ENCODE measurements around the gene PPP1R11. TPM values are rescaled to one million over a fixed set of nuclear protein-coding genes. Genes with fewer than 3 reads are reported as not detected.
A peak's percentile ranks its signal among the peaks of the same experiment; 100 is the strongest.
"Not testable (repeated sequence)": the region's sequence is repeated elsewhere in the genome, so short reads cannot be mapped to it uniquely, and the experiment has no call there.

The PPP1R11 gene, protein sequence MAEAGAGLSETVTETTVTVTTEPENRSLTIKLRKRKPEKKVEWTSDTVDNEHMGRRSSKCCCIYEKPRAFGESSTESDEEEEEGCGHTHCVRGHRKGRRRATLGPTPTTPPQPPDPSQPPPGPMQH
- 41.4 TPM for total RNA-seq
- long read RNA-seq, transcript PPP1R11-205 (3 exons, 1,731 nt): major isoform, 70 of 79 reads
- long read RNA-seq, partial matches to known transcripts: 0 of 79 reads
- long read RNA-seq, other reads (novel, unspliced or antisense): 7 of 79 reads

- intact Hi-C loops (cut with DNase I): loop anchor here (2.0 kb wide), 1 partner anchor 36 kb away; no protein-coding TSS in a partner anchor
- DNase-seq (ENCODE audit: low spot score): peak; percentile 99
These were observed at the start of gene PPP1R11 for GRCh38 chr6:30066577-30067459. TSS of gene PPP1R11 (plus strand) at chr6:30067198. CDS start at chr6:30067411, 213 bp downstream.

DNA sequence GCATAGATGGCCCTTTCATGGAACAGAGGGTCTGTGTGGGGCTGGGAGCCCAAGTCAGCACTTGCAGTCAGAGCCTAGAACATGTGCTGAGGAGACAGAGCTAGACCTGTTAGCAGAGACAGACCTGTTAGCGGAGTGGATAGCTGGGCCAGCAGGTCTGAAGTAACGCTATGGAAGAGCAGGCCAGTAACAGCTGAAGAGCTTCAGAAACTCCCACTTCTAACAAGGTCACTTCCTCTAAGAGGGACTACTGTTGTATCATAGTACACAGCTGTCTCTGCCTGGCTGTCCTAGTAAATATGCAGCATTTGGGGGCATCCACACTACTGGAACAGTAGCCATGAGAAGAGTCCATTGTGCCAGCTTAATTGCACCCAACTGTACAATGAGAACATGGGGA is 47.2 kb upstream of the PPP1R11 start:
- DNase-seq (ENCODE audit: low spot score): no peak
- intact Hi-C loops (cut with DNase I): no loop called here

DNA sequence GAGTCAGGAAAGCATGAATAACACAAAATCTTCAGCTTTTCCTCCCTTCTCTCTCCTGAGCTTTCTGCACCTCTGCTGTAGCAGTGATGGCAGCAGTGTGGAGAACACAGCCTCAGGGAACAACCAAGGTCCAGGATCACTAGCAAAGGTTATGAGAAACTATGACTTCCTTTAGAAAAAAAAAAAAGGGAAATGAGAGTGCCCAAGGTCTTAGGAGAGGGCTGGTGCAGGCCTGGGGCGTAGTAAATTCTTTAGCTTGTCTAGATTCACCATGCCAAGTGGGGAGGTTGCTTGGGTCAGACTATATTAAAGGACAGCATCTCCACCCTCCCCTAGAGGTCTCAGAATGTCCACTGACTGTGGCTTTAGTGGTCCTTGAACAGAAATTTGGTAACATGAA is 46.4 kb upstream of the PPP1R11 start:
- intact Hi-C loops (cut with DNase I): no loop called here
- no peak for DNase-seq (ENCODE audit: low spot score)

DNA sequence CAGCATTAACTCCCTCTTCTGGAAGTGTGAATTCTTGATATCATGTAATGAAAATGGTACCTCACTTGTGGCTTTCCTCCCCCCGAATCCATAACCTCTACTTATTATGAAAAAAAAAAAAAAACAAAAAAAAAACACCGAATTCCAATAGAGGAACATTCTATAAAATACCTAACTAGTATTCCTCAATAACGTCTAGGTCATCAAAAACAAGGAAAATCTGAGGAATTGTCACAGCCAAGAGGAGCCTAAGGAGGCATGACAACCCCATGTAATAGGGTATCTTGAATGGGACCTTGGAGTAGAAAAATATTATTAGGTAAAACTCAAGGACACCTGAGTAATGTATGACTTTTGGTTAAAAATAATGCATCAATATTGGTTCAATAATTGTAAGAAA is 44.8 kb upstream of the PPP1R11 start:
- intact Hi-C loops (cut with DNase I): no loop called here
- DNase-seq (ENCODE audit: low spot score): no peak

- intact Hi-C loops (cut with DNase I): not testable (repeated sequence)
These were observed 44.3 kb upstream of the PPP1R11 start for GRCh38 chr6:30022712-30023111.

GRCh38 chr6:30025186-30025585 is 41.8 kb upstream of the PPP1R11 start:
- intact Hi-C loops (cut with DNase I): no loop called here
- no peak for DNase-seq (ENCODE audit: low spot score)

More at GRCh38 chr6:30022712-30023111, 44.3 kb upstream of the PPP1R11 start:
- DNase-seq (ENCODE audit: low spot score): not testable (repeated sequence)

GRCh38 chr6:30029588-30029987 is 37.4 kb upstream of the PPP1R11 start:
- no peak for DNase-seq (ENCODE audit: low spot score)
- intact Hi-C loops (cut with DNase I): no loop called here

GRCh38 chr6:30031381-30031780 is 35.6 kb upstream of the PPP1R11 start:
- no peak for DNase-seq (ENCODE audit: low spot score)
- intact Hi-C loops (cut with DNase I): no loop called here

DNA sequence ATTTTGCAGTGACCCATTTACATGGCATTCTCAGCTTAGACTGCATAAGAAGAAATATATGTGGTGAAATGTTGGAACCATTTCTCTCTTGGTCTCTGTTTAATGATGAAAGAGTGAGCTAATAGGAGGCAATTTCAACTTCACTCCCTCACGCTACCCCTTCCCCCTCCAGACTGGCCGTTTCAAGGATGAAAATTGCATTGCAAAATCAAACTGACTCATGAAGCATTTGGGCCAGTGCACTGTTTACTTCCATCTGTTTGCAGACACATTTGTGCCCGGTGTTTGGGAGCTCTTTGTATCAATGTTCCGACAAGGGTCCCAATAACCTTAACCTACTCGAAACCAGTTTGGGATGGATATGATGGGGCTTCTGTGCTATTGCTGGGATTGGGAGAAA is 33.6 kb upstream of the PPP1R11 start:
- DNase-seq (ENCODE audit: low spot score); intact Hi-C loops (cut with DNase I): not testable (repeated sequence)

- intact Hi-C loops (cut with DNase I): no loop called here
- DNase-seq (ENCODE audit: low spot score): no peak
These were observed 31.2 kb upstream of the PPP1R11 start for GRCh38 chr6:30035784-30036183.

DNA sequence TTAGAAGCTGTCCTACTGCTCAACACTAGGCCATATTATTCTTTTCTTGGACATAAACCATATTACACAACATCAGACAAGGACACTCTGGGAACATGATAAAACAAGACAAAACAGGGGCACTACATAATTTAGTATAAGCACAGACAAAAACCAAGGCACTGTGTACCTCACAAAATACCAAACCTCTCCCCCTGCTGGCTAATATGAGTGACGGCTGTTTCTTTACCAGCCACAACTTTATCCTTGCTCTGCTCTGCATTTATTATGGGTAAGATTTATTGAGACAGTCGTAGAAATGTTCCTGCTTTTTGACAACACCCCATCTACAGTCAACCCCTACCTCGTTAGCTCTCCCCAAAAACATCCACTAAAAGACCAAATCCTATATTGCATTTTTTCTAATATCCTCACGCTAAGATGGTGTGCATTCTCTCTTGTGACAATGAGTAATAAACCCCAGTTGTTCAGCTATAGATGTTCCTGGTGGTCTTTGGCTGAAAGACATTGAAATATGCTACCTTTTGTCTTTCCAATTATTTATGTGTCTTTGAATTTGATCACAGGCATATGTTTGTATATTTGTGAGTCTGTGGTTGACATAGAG is 29.7 kb upstream of the PPP1R11 start:
- intact Hi-C loops (cut with DNase I): no loop called here
- DNase-seq (ENCODE audit: low spot score): no peak

- no peak for DNase-seq (ENCODE audit: low spot score)
- intact Hi-C loops (cut with DNase I): no loop called here
These were observed 25.8 kb upstream of the PPP1R11 start for GRCh38 chr6:30041221-30041620.

GRCh38 chr6:30041821-30042220 is 25.2 kb upstream of the PPP1R11 start:
- DNase-seq (ENCODE audit: low spot score): no peak
- intact Hi-C loops (cut with DNase I): no loop called here

- no peak for DNase-seq (ENCODE audit: low spot score)
- intact Hi-C loops (cut with DNase I): no loop called here
These were observed 24.5 kb upstream of the PPP1R11 start for GRCh38 chr6:30042476-30042875.

DNA sequence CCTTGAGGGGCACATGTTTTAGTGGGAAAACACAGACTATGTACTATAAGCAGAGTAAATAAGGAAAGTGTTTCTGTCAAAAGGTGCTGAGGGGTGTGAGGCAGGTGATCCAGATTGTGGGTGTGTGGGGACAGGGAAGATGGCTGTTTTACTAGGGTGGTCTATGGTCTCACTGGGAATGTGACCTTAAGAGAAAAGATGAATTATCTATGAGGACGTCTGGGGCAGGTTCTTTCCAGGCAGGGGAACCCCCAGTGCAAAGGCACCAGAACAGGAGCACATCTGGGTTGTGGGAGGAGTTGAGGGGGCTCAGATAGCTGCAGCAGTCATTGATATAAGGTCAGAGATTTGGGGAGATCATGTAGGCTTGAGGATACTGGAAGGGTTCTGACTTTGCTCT is 24.1 kb upstream of the PPP1R11 start:
- intact Hi-C loops (cut with DNase I): no loop called here

DNA sequence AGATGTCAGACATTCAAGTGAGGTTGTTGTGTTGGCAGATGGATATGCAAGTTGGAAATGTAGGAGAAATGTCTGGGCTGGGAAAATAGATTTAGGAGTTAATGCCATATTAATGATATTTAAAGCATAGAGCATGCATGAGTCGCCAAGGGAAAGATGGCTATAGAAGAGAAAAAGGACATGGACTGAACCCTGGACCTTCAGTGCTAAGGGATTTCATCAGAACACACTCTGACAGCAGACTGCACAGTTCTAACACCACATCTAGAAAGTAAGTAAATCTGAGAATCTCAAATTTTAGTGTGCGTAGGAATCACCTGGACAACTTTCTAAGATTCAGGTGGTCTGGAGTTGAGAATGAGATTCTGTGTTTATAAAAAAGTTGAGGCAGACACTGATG is 23.3 kb upstream of the PPP1R11 start:
- DNase-seq (ENCODE audit: low spot score): no peak
- intact Hi-C loops (cut with DNase I): no loop called here

More for the DNA sequence above, 24.1 kb upstream of the PPP1R11 start:
- no peak for DNase-seq (ENCODE audit: low spot score)

- no peak for DNase-seq (ENCODE audit: low spot score)
- intact Hi-C loops (cut with DNase I): no loop called here
These were observed 22.4 kb upstream of the PPP1R11 start for GRCh38 chr6:30044630-30045029.

GRCh38 chr6:30047220-30047619 is 19.8 kb upstream of the PPP1R11 start:
- no peak for DNase-seq (ENCODE audit: low spot score)
- intact Hi-C loops (cut with DNase I): no loop called here

GRCh38 chr6:30053682-30054081 is 13.3 kb upstream of the PPP1R11 start:
- intact Hi-C loops (cut with DNase I): no loop called here
- no peak for DNase-seq (ENCODE audit: low spot score)

GRCh38 chr6:30055513-30055912 is 11.5 kb upstream of the PPP1R11 start:
- intact Hi-C loops (cut with DNase I): no loop called here
- DNase-seq (ENCODE audit: low spot score): no peak
